NCI-H1048 (cell line): Measurements from ENCODE around the gene TMEM54.
"Not testable (repeated sequence)": the region's sequence is repeated elsewhere in the genome, so short reads cannot be mapped to it uniquely, and the experiment has no call there.

Source experiments
- DNase-seq: peaks from one replicate; lab custom pipeline; 2025; lab: John Stamatoyannopoulos, UW

The TMEM54 gene

GRCh38 chr1:32918179-32918578 is 17.0 kb upstream of the TMEM54 start:
- no peak for DNase-seq

GRCh38 chr1:32917521-32917920 is 16.3 kb upstream of the TMEM54 start:
- no peak for DNase-seq

DNA sequence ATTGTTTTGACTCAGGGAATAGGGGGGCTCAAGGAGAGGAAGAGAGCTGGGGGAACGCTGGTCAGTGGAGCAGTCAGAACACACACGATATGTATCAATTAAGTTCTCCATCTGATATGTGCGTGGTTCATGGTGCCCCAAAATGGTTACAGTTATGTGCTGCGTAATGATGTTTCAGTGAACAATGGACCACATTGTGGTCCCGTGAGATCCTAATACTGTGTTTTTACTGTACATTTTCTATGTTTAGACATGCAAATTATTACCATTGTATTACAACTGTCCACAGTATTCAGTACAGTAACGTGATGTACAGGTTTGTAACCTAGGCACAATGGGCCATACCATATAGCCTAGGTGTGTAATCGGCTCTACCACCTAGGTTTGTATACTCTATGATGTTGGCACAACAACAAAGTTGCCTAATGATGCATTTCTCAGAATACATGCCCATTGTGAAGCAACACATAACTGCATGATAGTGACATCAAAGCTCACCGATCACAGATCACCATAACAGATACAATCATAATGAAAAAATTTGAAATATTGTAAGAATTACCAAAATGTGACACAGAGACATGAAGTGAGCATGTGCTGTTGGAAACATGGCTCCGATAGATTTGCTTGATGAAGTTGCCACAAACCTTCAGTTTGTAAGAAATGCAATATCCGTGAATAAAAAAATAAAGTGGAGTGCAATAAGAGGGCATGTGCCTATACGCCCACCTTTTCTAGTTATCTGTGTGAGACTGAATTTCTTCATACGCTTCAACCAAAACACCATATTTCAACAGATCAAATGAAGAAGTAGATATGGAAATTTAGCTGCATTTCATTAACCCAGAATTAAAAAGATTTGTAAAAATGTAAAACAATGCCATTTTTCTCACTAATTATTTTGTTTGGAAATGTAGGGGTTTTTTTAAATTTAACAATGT is 14.8 kb upstream of the TMEM54 start:
- no peak for DNase-seq

DNA sequence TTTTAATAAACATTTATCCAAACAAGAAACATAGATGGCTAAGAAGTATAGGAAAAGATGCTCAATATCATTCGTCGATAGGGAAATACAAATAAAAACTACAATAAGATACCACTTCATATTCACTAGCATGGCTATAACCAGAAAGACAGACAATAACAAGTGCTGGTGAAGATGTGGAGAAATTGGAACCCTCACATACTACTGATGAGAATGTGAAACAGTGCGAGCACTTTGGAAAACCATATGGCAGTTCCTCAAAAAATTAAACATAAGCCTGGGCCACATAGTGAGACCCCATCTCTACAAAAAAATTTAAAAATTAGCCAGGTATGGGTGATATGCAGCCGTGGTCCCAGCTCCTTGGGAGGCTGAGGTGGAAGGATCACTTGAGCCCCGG is 9.1 kb upstream of the TMEM54 start:
- DNase-seq = no peak

GRCh38 chr1:32907435-32907834 is 6.2 kb upstream of the TMEM54 start:
- DNase-seq = no peak

DNA sequence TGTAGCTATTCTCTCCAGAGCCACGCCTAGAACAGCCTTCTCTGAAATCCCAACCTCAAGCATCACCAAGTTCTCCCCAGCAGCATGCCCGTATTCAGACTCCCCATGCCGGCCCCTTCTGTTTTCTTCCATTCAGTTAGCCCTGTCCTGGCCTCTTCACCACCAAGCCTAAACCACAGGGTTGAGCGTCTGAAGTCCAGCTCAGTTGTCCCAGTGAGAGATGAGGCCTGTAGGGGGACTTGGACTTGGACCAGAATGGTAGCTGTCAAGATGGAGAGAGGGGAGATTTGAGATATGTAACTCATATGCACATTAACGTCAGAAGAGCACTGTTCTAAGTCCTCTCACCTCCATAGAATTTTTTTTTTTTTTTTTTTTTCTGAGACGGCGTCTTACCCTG is 5.5 kb upstream of the TMEM54 start:
- DNase-seq = no peak

- not testable (repeated sequence) for DNase-seq
These were observed 4.4 kb upstream of the TMEM54 start for GRCh38 chr1:32905588-32905987.

DNA sequence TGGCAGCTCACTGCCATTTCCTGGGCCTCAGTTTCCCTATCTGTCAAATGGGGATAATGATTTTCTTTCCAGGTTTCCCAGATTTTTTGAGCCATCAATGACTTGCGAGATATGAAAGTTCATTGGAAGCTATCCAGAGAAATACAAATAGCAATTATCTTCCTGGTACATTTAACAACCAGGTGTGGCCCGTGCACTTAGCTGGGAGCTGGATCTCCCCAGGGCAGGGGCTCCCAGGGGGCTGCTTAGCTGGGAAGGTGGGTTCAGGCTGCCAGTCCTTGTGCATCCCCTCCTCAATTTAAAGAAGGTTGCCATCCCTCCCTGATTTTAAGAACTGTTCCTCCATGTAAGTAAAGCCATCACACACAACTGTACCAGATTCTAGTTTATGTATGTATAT is 3.6 kb upstream of the TMEM54 start:
- no peak for DNase-seq

GRCh38 chr1:32903991-32904785 is 3.0 kb upstream of the TMEM54 start:
- no peak for DNase-seq

- no peak for DNase-seq
These were observed 1.3 kb upstream of the TMEM54 start for GRCh38 chr1:32902535-32902920.

DNA sequence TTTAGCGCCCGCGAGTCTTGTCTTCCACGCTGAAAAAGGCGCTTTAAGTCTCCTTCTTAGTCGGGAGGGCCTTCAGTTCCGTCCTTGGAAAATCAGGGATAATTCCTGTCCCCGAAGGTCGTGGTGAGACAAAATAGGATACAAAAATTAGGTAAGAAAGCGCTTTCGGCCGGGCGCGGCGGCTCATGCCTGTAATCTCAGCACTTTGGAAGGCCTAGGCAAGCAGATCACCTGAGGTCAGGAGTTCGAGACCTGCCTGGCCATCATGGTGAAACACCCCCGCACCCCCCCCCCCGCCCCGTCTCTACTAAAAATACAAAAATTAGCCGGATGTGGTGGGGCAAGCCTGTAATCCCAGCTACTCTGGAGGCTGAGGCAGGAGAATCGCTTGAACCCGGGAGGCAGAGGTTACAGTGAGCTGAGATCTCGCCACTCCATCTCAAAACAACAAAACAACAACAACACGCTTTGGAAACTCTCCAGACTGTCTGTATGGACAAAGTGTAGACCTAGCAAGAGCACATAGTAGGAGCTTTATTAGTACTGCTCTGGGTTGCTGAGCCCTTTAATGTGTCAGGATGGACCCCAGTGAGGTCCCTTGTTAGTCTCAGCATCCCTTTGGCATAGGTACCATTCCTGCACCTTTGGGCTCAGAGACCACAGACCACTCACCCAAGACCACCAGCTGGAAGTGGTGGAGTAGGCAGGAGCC is 790 bp upstream of the TMEM54 start:
- DNase-seq = no peak

DNA sequence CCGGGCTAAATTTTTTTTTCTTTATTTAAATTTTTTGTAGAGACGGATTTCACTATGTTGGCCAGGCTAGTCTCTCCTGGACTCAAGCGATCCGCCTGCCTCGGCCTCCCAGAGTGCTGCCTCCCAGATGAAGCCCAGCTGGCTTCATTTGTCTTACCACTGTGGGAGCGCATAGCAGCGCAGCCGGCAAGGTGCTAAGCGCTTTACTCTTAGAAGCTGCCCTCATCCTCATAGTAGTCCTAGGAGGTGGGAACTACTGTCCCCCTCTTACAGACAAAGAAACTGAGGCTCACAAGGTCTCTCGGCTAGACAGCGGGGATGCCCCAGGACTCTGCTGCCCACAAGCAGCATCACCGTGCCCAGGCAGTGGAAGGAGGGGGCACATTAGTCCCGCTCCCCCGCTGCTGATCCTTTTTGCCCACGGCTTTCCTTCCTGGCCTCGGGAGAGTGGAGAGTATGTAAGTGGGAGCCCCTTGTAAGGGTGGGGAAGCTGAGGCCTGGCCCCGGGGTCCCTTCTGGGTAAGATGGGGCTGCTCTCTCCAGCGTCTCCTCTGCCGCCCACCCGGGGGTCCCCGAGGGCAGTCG is 726 bp downstream of the TMEM54 start:
- no peak for DNase-seq

DNA sequence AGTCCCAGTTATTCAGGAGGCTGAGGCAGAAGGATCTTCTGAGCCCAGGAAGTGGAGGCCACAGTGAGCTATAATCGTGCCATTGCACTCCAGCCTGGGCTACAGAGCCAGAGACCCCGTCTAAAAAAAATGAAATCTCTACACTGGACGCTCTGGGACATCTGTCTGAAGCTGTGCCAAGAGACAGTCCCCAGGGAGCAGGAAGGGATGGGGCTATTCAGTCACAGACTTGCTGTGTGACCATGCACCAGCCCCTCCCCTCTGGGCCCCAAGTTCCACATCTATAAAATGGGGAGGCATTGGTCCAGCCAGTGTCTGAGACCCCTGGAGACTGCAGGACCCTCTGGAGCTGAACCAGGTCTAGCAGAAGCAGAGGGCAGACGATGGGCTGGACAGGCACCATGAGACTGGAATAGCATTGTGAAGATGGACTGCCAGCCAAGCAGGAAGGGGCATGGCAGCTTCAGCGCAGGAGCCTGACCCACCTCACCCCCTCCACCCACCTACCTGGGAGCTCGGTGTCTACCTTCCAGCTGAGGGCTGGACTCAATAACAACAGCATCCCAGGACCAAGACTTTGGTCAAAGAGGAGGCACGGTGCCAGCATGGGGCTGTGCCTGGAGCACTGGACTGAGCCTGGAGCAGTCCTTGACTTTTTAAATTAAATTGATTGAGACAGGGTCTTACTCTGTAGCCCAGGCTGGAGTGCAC is 1.4 kb downstream of the TMEM54 start:
- no peak for DNase-seq

DNA sequence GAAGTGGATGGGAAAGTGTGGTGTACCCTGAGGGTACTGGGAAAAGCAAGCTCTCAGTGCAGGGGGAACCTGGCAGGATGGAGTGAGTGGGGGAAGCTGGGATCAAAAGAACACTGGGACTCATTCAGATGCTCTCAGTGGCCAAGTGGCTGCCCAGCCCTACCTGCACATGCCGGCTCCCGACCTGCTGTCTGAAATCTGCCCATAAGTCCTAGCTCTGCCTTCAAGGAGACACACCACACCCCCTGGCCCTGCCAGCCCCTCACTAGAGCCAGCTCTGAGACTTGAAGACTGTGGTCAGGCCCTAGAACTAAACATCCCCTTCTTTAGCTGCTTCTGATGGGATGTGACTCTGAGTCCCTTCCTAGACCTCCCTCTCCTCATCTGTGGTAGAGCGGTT is 2.2 kb downstream of the TMEM54 start:
- DNase-seq = no peak

GRCh38 chr1:32898056-32898455 is 3.1 kb downstream of the TMEM54 start:
- no peak for DNase-seq

DNA sequence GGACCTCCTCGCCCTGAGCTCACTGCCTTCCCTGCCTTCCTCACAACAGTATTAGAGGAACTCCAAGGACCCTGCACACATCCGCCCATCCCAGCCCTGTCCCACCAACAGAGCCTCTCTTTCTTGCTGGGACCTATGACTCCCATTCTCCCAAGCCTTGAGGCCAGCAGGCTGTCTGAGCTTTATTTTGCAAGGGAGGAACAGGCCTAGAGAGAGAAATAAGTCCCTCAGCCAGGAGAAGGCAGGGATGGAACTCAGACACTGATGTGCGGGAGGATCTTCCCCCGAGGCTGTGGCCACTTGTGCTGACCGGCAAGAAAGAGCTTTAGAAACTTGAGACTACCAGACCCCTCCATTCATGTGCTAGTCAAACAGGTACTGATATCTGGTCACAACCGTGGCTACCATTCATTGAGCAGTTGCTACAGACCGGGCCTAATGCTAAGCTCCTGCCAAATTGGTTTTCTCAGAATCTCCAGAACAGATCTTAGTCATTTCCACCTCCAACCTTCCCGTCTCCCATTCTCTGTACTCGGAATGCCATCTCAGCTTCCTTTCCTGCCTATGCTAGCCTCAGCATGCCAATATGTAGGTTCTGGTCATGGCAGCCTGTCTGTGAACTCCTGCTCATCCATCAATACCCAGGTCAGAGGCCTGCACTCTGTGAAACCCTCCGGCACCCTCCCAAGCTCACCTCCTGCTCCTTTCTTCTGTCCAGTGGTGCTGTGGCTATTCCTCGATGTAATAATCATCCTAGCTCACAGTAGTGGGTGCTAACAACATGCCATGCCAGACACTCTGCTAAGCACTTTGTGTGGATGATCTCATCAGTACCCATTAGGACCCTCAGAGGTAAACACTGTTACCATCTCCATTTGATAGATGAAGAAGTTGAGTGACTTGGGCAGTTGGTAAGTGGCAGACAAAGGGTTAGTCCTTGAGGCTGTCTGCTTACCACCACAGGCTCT is 3.8 kb downstream of the TMEM54 start:
- DNase-seq = no peak

DNA sequence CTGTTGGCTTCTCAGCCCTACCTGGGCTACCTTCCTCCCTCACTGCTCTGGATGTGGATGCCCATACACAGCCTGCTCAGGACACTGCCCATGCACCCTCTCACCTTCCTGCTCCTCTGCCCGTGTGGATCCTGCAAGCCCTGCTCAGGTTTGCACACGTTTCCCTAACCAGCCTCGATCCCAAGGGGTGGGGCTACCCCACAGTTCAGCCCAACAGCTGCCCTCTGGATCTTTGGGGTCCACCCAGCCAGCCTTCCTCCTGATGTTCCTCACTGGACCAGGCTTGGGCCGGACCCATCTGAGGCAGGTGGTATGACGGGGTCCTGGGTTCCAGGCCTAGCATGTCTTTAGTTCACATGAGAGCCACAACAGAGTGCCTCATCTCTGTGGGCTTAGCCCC is 4.7 kb downstream of the TMEM54 start:
- DNase-seq = no peak

DNA sequence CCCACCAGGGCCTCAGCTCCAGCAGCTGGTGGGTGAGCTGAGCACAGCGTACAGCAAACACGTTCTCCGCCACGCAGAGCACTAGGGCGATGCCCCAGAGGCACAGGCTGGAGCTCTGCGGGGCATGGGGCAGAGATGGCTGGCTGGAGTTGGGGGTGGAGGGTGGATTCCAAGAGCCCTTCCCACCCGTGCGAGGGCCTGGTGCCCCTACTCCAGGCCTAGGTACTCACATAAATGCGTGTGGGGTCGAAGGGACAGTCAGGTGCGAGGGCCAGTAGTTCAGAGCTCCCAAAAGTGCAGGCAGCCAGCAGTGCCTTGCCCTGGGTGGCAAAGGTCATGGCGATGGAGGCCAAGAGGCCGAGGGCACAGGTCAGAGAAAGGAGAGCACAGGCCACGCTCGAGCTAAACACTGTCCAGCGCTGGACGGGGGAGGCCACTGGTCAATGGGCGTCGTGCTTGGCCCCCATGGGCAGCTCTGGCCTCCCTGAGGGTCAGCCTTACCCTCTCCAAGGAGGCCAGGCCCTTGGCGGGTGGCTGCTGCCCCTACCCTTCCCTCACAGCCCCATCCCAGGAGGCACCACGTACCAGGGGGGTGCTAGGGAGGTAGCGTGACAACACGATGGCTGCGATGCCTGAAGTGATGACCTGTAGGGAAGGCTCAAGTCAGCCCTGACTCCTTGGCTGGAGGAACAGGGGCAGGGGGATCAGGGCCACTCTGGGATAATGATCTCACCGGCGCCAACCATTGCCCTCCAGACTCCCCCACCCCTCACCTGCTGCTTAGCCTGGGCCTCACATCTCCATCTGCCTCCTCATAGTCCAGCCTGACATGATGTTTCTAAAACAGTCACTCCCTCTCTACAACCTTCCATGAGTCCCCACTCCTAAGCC is 5.6 kb downstream of the TMEM54 start:
- DNase-seq = no peak

DNA sequence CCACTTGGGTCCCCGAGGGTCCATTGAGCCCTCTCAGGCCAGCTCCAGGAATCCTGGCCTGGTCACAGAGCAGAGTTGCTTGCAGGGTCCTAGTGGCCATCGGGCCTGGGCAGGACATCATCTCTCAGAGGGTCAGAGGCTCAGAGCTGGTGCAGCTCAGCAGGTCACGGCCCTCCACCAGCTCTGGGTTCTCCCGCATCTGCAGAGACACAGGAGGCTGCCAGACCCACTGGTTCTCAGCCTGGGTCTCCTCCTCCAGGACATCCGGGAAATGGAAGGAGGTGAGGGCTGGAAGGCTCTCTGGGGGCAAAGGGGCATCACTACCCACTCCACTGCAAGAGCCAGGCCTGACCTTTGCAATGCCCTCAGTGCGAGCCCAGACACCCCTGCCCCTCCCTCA is 6.5 kb downstream of the TMEM54 start:
- DNase-seq = no peak
